Spleen (tissue), 11 donors: Measurements from ENCODE around the gene BACH2. TPM values are rescaled to one million over a fixed set of nuclear protein-coding genes. Genes with fewer than 3 reads are reported as not detected.

Source experiments
- DNase-seq: peaks from one replicate; pipeline ENCODE4 v3.0.0-alpha.2; 2020
- H3K27ac ChIP-seq, 8 donors: fragments of 200-600 bp; sonication (generic) in 7 of 8; 1 replicate in 4 of 8; 2 replicates in 4 of 8; pipeline versions ENCODE4 v1.5.0 to v1.8.0; 2016 to 2021; ENCODE audit warnings: inconsistent platforms in 4 of 8, mild to moderate bottlenecking in 4 of 8, moderate library complexity in 1 of 8
- H3K27me3 ChIP-seq, 7 donors: fragments of 200-600 bp; sonication (generic) in 6 of 7; replicated peaks in 1 of 7; 1 replicate in 4 of 7; 2 replicates in 3 of 7; pipeline versions ENCODE4 v1.5.0 to v1.8.0; 2016 to 2021; ENCODE audit warnings: inconsistent platforms in 3 of 7, mild to moderate bottlenecking in 1 of 7
- H3K36me3 ChIP-seq, 6 donors: fragments of 200-600 bp; sonication (generic) in 5 of 6; 1 replicate in 4 of 6; 2 replicates in 2 of 6; pipeline versions ENCODE4 v1.5.0 to v1.8.0; 2016 to 2021; ENCODE audit warnings: inconsistent platforms in 2 of 6
- H3K4me1 ChIP-seq, 6 donors: fragments of 200-600 bp; sonication (generic) in 5 of 6; 1 replicate in 3 of 6; 2 replicates in 3 of 6; pipeline versions ENCODE4 v1.5.0 to v1.8.0; 2016 to 2021; ENCODE audit warnings: inconsistent platforms in 3 of 6
- H3K4me3 ChIP-seq, 8 donors: fragments of 200-600 bp; sonication (generic) in 7 of 8; 1 replicate in 4 of 8; 2 replicates in 4 of 8; pipeline versions ENCODE4 v1.5.0 to v1.8.0; 2016 to 2021; ENCODE audit warnings: inconsistent platforms in 4 of 8, mild to moderate bottlenecking in 4 of 8, moderate library complexity in 2 of 8
- H3K9me3 ChIP-seq, 8 donors: fragments of 200-600 bp; sonication (generic) in 7 of 8; 1 replicate in 4 of 8; 2 replicates in 4 of 8; pipeline versions ENCODE4 v1.5.0 to v1.8.0; 2016 to 2021; ENCODE audit warnings: inconsistent platforms in 4 of 8
- POLR2A ChIP-seq, 3 donors: fragments of 450-650 bp; IDR thresholded peaks; one replicate each; pipeline ENCODE4 v1.5.1; 2017; ENCODE audit warnings: antibody characterized with exemption in 3 of 3, mild to moderate bottlenecking in 1 of 3
- POLR2AphosphoS5 ChIP-seq, 3 donors: sonication (generic); formaldehyde crosslinking; IDR thresholded peaks; one replicate each; pipeline ENCODE4 v1.5.1; 2017; ENCODE audit warnings: antibody characterized with exemption in 3 of 3
- WGBS, 5 donors: extraction: QIAGEN DNeasy Blood & Tissue Kit in 3 of 5; methylation state at CpG; one replicate each; pipeline versions ENCODE4 v1.1.5 to v1.1.7; 2013 to 2018; 5-methylcytosine and 5-hydroxymethylcytosine counted together
- intact Hi-C: fragments of 100-400 bp; cut with DNase I; formaldehyde crosslinking; loops from one replicate; pipeline ENCODE4 v1.15.0; 2023; ENCODE audit warnings: low total_unique reads
- polyA plus RNA-seq, 3 donors: library from polyadenylated mRNA; stranded (reverse); fragments of 200-250 nt; gene quantifications; one replicate each; pipeline ENCODE4 v1.2.1, GENCODE V29; 2013
- total RNA-seq, 7 donors: library from RNA; depleted of rRNA in 3 of 7; stranded (reverse); fragments of >200 nt in 3 of 7; fragmentation: NEBNext Ultra II Directional in 4 of 7; extraction: Animal tissue kit (Norgen Biotek cat#: 25700) in 4 of 7; gene quantifications; one replicate each; pipeline versions ENCODE4 v1.1.0 to v1.2.1, GENCODE V29; 2016 to 2021
- TF ChIP-seq, protein P1 (sequence below), 11 experiments: fragments of 200-600 bp in 7 of 11; fragments of 450-650 bp in 4 of 11; sonication (generic) in 4 of 11; IDR thresholded peaks in 8 of 11; conservative IDR thresholded peaks in 3 of 11; 1 replicate in 7 of 11; 2 replicates in 4 of 11; pipeline versions ENCODE4 v1.4.0 to v1.8.0; 2016 to 2021; ENCODE audit warnings: antibody characterized with exemption in 11 of 11, inconsistent platforms in 4 of 11, mild to moderate bottlenecking in 1 of 11
- donor health status: healthy with polysubstance abuse.
- donor health status: DM: no; HTN: no; CAD: no; lungs with moderate emphysema.
- donor health status: DM: no; HTN: no; CAD: no.
- donor health status: Bipolar disorder and iron deficiency.
- donor health status: healthy.
- donor health status: DM: no; HTN: no; CAD: no.
- donor health status: DM: yes; HTN: yes; CAD: no.

Gene BACH2
- total and polyA plus RNA-seq, 10 donors, result 3.0 to 53.8 (median 32.3) TPM

GRCh38 chr6:90000864-90001731 is 295.5 kb downstream of the BACH2 start:
- Histone ChIP-seq H3K36me3 (peaks cover 0 to 26% (median under 1%) of the 10 kb centered on the region in 6 donors), H3K27ac (no peak overlapping the region), H3K9me3 (no peaks in the 10 kb centered on the region), H3K4me3 (no peak overlapping the region), H3K27me3 (no peaks in the 10 kb centered on the region), H3K4me1 (peaks cover 0 to 47% (median 2%) of the 10 kb centered on the region in 6 donors)
- DNase-seq, result no peak
- WGBS, 5 donors, result 71 to 92% (median 87%) methylated on average over 5 of the region's 5 CpGs
- TF ChIP-seq POLR2A (IDR thresholded peaks at IDR 0.05) (no peak), POLR2AphosphoS5 (IDR thresholded peaks at IDR 0.05) (no peak)
- TF ChIP-seq, protein P1, sequence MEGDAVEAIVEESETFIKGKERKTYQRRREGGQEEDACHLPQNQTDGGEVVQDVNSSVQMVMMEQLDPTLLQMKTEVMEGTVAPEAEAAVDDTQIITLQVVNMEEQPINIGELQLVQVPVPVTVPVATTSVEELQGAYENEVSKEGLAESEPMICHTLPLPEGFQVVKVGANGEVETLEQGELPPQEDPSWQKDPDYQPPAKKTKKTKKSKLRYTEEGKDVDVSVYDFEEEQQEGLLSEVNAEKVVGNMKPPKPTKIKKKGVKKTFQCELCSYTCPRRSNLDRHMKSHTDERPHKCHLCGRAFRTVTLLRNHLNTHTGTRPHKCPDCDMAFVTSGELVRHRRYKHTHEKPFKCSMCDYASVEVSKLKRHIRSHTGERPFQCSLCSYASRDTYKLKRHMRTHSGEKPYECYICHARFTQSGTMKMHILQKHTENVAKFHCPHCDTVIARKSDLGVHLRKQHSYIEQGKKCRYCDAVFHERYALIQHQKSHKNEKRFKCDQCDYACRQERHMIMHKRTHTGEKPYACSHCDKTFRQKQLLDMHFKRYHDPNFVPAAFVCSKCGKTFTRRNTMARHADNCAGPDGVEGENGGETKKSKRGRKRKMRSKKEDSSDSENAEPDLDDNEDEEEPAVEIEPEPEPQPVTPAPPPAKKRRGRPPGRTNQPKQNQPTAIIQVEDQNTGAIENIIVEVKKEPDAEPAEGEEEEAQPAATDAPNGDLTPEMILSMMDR (IDR thresholded peaks at IDR 0.05 in 8 of 11, conservative IDR thresholded peaks at IDR 0.05 in 3 of 11), result no peak
- intact Hi-C loops, result no loop called here

GRCh38 chr6:89999945-90000825 is 296.5 kb downstream of the BACH2 start:
- intact Hi-C loops, result no loop called here
- peaks cover 0 to 19% (median 0%) of the 10 kb centered on the region in 6 donors for H3K36me3 ChIP-seq
- no peak for DNase-seq
- no peak for TF ChIP-seq POLR2A (IDR thresholded peaks at IDR 0.05)
- TF ChIP-seq, protein P1 (IDR thresholded peaks at IDR 0.05 in 8 of 11, conservative IDR thresholded peaks at IDR 0.05 in 3 of 11), result no peak
- TF ChIP-seq POLR2AphosphoS5 (IDR thresholded peaks at IDR 0.05), result no peak
- H3K4me1 ChIP-seq, result peaks cover 0 to 47% (median 2%) of the 10 kb centered on the region in 6 donors
- 69 to 86% (median 77%) methylated on average over 8 of the region's 8 CpGs for WGBS, 5 donors
- H3K27ac ChIP-seq, result no peak overlapping the region
- H3K27me3 ChIP-seq, result no peaks in the 10 kb centered on the region
- H3K9me3 ChIP-seq, result no peaks in the 10 kb centered on the region
- no peak overlapping the region for H3K4me3 ChIP-seq

- Histone ChIP-seq H3K27me3 (no peaks in the 10 kb centered on the region), H3K9me3 (no peaks in the 10 kb centered on the region), H3K27ac (no peak overlapping the region), H3K4me3 (no peak overlapping the region), H3K36me3 (peaks cover 0 to 16% (median 0%) of the 10 kb centered on the region in 6 donors), H3K4me1 (peaks cover 0 to 47% (median 2%) of the 10 kb centered on the region in 6 donors)
- intact Hi-C loops, result no loop called here
- DNase-seq, result no peak
- TF ChIP-seq POLR2A (IDR thresholded peaks at IDR 0.05) (no peak), POLR2AphosphoS5 (IDR thresholded peaks at IDR 0.05) (no peak)
- TF ChIP-seq, protein P1 (IDR thresholded peaks at IDR 0.05 in 8 of 11, conservative IDR thresholded peaks at IDR 0.05 in 3 of 11), result no peak
- WGBS, 5 donors, result 45 to 65% (median 61%) methylated on average over 4 of the region's 4 CpGs
Measured at GRCh38 chr6:89999154-89999553, 297.5 kb downstream of the BACH2 start.
